ENCODE data around the gene CAPN15.
A peak's percentile ranks its signal among the peaks of the same experiment; 100 is the strongest.

CAPN15 gene

GRCh38 chr16:495127-495748 lies 32.3 kb upstream of the CAPN15 start:
- H3K36me3 ChIP-seq (ENCODE audit: control insufficient read depth, insufficient read depth, low read length): no peaks in the 10 kb centered on the region
- WGBS, 2 experiments: 76 to 80% methylated on average over 11 of the region's 11 CpGs
- H3K27me3 ChIP-seq (ENCODE audit: control insufficient read depth, insufficient read depth, low read length, poor library complexity, severe bottlenecking): no peaks in the 10 kb centered on the region
- H3K4me1 ChIP-seq (ENCODE audit: control insufficient read depth, insufficient read depth, low read length): peaks cover 12% of the 10 kb centered on the region
- H3K27ac ChIP-seq (ENCODE audit: insufficient read depth, low read depth, low read length, poor library complexity, severe bottlenecking): no peak overlapping the region
- H3K4me3 ChIP-seq (ENCODE audit: insufficient read depth, low read depth, low read length): no peak overlapping the region
- H3K9me3 ChIP-seq (ENCODE audit: control insufficient read depth, low read length): no peaks in the 10 kb centered on the region

DNA sequence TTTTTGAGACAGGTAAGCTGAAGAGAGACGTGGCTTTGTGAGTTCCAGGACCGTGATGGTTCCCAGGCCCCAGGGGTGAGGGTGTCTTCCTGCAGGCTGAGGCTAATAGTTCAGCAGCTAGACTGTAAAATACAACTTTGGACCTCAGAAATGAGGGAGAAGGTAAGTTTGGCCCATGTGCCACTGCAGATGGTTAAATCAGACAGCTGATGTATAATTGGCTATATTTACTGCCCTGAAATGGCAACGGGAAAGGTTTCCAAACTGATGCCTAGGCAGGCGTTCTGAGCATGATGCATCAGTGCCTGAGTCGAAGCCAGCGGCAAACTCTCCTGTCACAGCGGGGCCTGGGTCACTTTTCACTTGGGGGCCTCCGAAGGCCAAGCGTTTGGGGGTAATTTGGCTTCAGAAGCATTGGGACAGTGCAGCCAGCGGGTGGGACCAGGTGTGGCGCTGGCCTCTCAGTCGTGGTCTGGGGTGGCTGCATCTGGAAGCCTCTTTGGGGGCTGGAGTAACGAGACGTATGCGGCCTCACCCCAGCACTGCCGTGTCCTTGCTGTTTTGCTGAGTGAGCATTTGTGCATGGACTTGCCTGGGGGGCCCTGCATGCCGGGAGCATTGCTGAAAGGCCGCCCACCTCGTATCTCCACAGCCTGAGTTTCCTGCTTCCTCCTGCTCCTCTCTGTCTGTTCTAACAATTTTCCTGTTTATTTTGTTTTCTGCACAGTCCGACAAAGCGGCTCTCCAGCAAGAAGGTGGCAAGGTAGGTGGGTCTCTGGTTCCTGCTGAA lies 31.2 kb upstream of the CAPN15 start:
- WGBS, 2 experiments: 95% methylated on average over 21 of the region's 21 CpGs

GRCh38 chr16:497258-497657 lies 30.3 kb upstream of the CAPN15 start:
- Histone ChIP-seq H3K9me3 (ENCODE audit: control insufficient read depth, low read length) (no peaks in the 10 kb centered on the region), H3K4me3 (ENCODE audit: insufficient read depth, low read depth, low read length) (no peak overlapping the region)

More for the DNA sequence above, 31.2 kb upstream of the CAPN15 start:
- Histone ChIP-seq H3K4me1 (ENCODE audit: control insufficient read depth, insufficient read depth, low read length) (peaks cover 1% of the 10 kb centered on the region), H3K27ac (ENCODE audit: insufficient read depth, low read depth, low read length, poor library complexity, severe bottlenecking) (no peak overlapping the region), H3K4me3 (ENCODE audit: insufficient read depth, low read depth, low read length) (no peak overlapping the region), H3K9me3 (ENCODE audit: control insufficient read depth, low read length) (no peaks in the 10 kb centered on the region), H3K27me3 (ENCODE audit: control insufficient read depth, insufficient read depth, low read length, poor library complexity, severe bottlenecking) (no peaks in the 10 kb centered on the region), H3K36me3 (ENCODE audit: control insufficient read depth, insufficient read depth, low read length) (no peaks in the 10 kb centered on the region)

DNA sequence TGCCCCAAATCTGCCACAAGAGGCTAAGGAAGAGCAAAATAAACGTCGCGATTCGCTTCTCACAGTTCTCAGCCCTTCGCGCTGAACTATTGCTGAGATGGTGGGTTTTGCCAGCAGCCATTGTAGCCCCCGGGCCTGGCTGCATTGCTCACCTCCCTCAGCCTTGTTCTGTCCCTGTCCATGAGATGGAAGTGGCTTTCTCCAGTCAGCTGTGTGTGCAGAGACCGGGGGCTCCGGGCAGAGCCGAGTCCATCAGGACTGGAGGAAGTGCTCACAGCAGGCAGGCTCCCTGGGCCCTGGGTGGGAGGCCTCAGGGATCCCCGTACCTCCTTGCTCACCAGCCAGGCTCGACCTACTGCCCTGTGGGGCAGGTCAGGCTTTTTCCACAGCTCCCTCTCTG lies 27.6 kb upstream of the CAPN15 start:
- WGBS, 2 experiments: 88 to 90% methylated on average over 12 of the region's 12 CpGs
- H3K27ac ChIP-seq (ENCODE audit: insufficient read depth, low read depth, low read length, poor library complexity, severe bottlenecking): peak overlapping the region; percentile 8
- H3K9me3 ChIP-seq (ENCODE audit: control insufficient read depth, low read length): no peaks in the 10 kb centered on the region
- H3K27me3 ChIP-seq (ENCODE audit: control insufficient read depth, insufficient read depth, low read length, poor library complexity, severe bottlenecking): no peaks in the 10 kb centered on the region
- H3K4me3 ChIP-seq (ENCODE audit: insufficient read depth, low read depth, low read length): no peak overlapping the region
- H3K36me3 ChIP-seq (ENCODE audit: control insufficient read depth, insufficient read depth, low read length): no peaks in the 10 kb centered on the region
- no peaks in the 10 kb centered on the region for H3K4me1 ChIP-seq (ENCODE audit: control insufficient read depth, insufficient read depth, low read length)

More at GRCh38 chr16:497258-497657, 30.3 kb upstream of the CAPN15 start:
- Histone ChIP-seq H3K27me3 (ENCODE audit: control insufficient read depth, insufficient read depth, low read length, poor library complexity, severe bottlenecking) (no peaks in the 10 kb centered on the region), H3K4me1 (ENCODE audit: control insufficient read depth, insufficient read depth, low read length) (no peaks in the 10 kb centered on the region), H3K36me3 (ENCODE audit: control insufficient read depth, insufficient read depth, low read length) (no peaks in the 10 kb centered on the region), H3K27ac (ENCODE audit: insufficient read depth, low read depth, low read length, poor library complexity, severe bottlenecking) (no peak overlapping the region)
- WGBS, 2 experiments: 83 to 85% methylated on average over 11 of the region's 11 CpGs

DNA sequence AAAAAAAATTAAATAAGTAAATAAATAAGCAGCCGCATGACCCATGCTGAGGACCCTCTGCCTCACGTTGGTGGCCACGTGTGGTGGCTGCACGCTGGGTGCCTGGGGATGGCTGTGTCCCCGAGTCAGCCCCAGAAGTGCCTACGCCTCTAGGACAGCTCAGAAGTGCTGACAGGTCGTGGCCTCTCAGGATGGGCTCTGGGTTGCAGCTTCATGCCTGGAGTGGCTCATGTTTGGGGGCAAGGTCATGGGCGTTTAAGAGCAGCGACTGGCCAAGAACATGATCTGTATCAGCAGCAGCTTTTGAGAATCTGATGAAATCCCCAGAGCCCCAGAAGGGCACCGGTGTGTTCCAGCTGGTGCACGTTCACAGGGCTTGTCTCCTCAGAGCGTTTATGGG lies 26.8 kb upstream of the CAPN15 start:
- no peaks in the 10 kb centered on the region for H3K36me3 ChIP-seq (ENCODE audit: control insufficient read depth, insufficient read depth, low read length)
- H3K4me3 ChIP-seq (ENCODE audit: insufficient read depth, low read depth, low read length): no peak overlapping the region
- no peaks in the 10 kb centered on the region for H3K9me3 ChIP-seq (ENCODE audit: control insufficient read depth, low read length)
- no peaks in the 10 kb centered on the region for H3K27me3 ChIP-seq (ENCODE audit: control insufficient read depth, insufficient read depth, low read length, poor library complexity, severe bottlenecking)
- H3K27ac ChIP-seq (ENCODE audit: insufficient read depth, low read depth, low read length, poor library complexity, severe bottlenecking): no peak overlapping the region
- WGBS, 2 experiments: 91 to 96% methylated on average over 12 of the region's 12 CpGs
- H3K4me1 ChIP-seq (ENCODE audit: control insufficient read depth, insufficient read depth, low read length): no peaks in the 10 kb centered on the region

DNA sequence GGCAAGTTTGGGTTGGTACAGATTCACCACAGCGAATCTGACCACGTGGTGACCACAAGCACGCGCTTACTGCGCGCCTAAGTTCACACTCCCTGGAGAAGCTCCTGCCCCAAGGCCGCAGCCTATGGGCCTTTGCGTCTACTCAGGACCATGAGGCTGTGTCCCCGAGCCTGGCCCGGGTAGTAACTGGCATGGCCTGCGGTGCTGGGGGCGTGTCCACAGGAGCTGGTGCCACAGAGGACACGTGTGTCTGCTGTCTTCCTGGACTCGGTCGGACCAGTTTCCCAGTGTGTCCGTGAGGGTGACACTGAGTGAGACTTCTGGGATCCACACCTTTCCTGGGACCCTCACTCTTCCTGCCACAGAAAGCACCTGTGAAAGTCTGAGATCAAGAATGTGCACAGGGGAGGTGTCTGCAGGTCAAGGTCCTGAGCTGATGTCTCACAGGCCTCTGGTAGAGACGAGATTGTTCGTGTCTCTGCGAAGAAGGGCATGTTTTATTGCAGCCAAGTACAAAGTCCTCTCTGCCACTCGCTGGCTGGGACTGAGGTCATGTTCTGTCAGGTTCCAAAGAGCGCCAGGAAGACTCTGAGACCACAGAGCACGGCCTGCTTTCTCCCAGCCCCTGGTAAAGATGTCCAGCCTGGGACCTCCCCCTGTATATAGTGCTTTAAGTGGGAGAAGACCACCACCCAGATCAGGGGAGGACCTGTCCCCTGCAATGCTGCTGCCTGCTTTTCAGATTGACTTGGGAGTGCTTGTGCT lies 25.2 kb upstream of the CAPN15 start:
- H3K27ac ChIP-seq (ENCODE audit: insufficient read depth, low read depth, low read length, poor library complexity, severe bottlenecking): no peak overlapping the region
- no peaks in the 10 kb centered on the region for H3K27me3 ChIP-seq (ENCODE audit: control insufficient read depth, insufficient read depth, low read length, poor library complexity, severe bottlenecking)
- WGBS, 2 experiments: 95% methylated on average over 22 of the region's 22 CpGs
- no peaks in the 10 kb centered on the region for H3K36me3 ChIP-seq (ENCODE audit: control insufficient read depth, insufficient read depth, low read length)
- no peaks in the 10 kb centered on the region for H3K9me3 ChIP-seq (ENCODE audit: control insufficient read depth, low read length)
- H3K4me3 ChIP-seq (ENCODE audit: insufficient read depth, low read depth, low read length): no peak overlapping the region
- no peaks in the 10 kb centered on the region for H3K4me1 ChIP-seq (ENCODE audit: control insufficient read depth, insufficient read depth, low read length)

DNA sequence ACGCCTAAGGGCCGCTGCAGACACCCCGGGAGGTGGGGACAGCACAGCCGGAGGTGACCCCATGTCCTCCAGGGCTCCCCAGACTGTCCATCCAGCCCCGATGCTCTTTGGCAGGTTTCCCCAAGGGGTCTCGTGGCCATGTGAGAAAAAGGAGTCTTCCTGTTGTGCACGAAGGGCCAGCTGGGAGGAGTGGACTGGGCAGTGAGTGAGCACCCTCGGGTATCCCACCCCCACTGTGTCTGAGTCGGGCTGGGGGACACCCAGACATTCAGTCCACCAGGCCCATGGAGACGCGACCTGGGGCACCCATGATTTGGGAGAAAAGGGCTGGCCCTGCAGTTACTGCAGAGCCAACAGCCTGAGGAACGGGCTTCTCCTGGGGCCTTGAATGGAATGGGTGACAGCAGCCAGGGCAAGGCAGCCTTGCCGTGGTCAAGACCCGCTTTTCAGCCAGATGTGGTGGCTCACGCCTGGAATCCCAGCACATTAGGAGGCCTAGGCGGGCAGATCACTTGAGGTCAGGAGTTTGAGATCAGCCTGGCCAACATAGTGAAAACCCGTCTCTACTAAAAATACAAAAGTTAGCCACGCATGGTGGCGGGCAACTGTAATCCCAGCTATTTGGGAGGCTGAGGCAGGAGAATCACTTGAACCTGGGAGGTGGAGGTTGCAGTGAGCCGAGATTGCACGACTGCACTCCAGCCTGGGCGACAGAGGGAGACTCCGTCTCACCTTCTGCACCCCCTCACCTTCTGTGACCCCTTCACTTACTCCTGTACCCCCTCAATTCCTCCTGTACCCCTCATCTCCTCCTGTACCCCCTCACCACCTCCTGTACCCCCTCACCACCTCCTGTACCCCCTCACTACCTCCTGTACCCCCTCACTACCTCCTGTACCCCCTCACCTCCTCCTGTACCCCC lies 24.1 kb upstream of the CAPN15 start:
- WGBS, 2 experiments: 94 to 96% methylated on average over 23 of the region's 23 CpGs
- H3K4me1 ChIP-seq (ENCODE audit: control insufficient read depth, insufficient read depth, low read length): no peaks in the 10 kb centered on the region
- no peaks in the 10 kb centered on the region for H3K9me3 ChIP-seq (ENCODE audit: control insufficient read depth, low read length)
- no peaks in the 10 kb centered on the region for H3K27me3 ChIP-seq (ENCODE audit: control insufficient read depth, insufficient read depth, low read length, poor library complexity, severe bottlenecking)
- no peak overlapping the region for H3K27ac ChIP-seq (ENCODE audit: insufficient read depth, low read depth, low read length, poor library complexity, severe bottlenecking)
- no peaks in the 10 kb centered on the region for H3K36me3 ChIP-seq (ENCODE audit: control insufficient read depth, insufficient read depth, low read length)
- no peak overlapping the region for H3K4me3 ChIP-seq (ENCODE audit: insufficient read depth, low read depth, low read length)

DNA sequence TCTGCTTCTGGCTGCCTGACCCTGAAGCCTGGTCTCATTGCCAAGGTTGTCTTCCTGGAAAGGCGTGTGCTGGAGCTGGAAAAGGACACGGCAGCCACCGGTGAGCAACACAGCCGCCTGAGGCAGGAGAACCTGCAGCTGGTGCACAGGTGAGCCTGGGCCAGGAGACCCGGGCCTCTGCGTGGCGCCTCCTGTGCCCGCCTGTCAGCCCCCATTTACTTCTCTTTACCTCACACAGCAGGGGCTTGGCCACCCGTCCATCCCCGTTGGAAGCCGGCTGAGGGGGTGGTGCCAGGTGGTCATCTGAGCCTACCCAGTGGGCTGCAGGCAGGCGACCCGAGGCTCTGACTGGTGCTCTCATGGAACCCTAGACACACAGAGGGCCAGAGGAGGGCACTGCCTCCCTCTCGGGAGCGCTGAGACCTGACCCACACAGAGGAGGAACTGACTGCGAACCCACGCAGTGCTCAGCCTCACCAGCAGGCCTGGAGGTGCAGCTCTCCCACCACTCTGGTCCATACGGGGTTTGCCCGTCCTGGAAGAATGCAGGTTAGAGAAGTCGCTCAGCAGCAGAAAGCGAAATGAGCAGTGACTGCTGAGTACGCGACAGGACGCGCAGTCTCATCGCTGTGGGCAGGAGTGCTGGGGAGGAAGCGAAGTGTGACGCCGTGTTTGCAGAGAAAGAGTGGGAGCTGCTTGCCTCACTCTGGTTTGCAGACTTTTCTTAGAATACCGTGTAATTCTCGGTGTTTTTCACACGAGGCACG lies 21.9 kb upstream of the CAPN15 start:
- H3K36me3 ChIP-seq (ENCODE audit: control insufficient read depth, insufficient read depth, low read length): no peaks in the 10 kb centered on the region
- H3K9me3 ChIP-seq (ENCODE audit: control insufficient read depth, low read length): no peaks in the 10 kb centered on the region
- H3K27me3 ChIP-seq (ENCODE audit: control insufficient read depth, insufficient read depth, low read length, poor library complexity, severe bottlenecking): no peaks in the 10 kb centered on the region
- no peaks in the 10 kb centered on the region for H3K4me1 ChIP-seq (ENCODE audit: control insufficient read depth, insufficient read depth, low read length)
- WGBS, 2 experiments: 93% methylated on average over 33 of the region's 33 CpGs
- H3K27ac ChIP-seq (ENCODE audit: insufficient read depth, low read depth, low read length, poor library complexity, severe bottlenecking): no peak overlapping the region
- no peak overlapping the region for H3K4me3 ChIP-seq (ENCODE audit: insufficient read depth, low read depth, low read length)

DNA sequence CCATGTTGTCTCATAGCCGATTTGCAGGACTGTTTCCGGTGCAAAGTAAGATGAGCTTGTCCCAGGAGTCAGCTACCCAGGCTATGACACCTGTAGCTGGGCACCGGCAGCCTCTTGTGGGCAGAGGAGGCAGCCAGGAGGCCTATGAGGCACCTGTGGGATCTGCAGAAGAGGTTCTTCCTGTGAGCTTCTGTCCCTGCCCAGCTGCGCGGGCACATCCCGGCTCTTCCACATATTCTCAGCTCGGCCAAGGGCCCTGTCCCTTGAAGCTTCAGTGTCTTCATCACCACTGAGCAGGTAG lies 21.3 kb upstream of the CAPN15 start:
- no peaks in the 10 kb centered on the region for H3K27me3 ChIP-seq (ENCODE audit: control insufficient read depth, insufficient read depth, low read length, poor library complexity, severe bottlenecking)
- no peaks in the 10 kb centered on the region for H3K36me3 ChIP-seq (ENCODE audit: control insufficient read depth, insufficient read depth, low read length)
- H3K4me1 ChIP-seq (ENCODE audit: control insufficient read depth, insufficient read depth, low read length): no peaks in the 10 kb centered on the region
- no peaks in the 10 kb centered on the region for H3K9me3 ChIP-seq (ENCODE audit: control insufficient read depth, low read length)
- WGBS, 2 experiments: 96% methylated on average over 7 of the region's 7 CpGs
- no peak overlapping the region for H3K27ac ChIP-seq (ENCODE audit: insufficient read depth, low read depth, low read length, poor library complexity, severe bottlenecking)
- no peak overlapping the region for H3K4me3 ChIP-seq (ENCODE audit: insufficient read depth, low read depth, low read length)

Measured in ectodermal cell (in vitro differentiated cells).